Glomerular endothelial cell (primary cell): Measurements from ENCODE around the gene ATXN7L1. TPM values are rescaled to one million over a fixed set of nuclear protein-coding genes. Genes with fewer than 3 reads are reported as not detected.

Experiments used
- DNase-seq: peaks from one replicate; pipeline ENCODE4 v3.0.0-alpha.2; 2011; ENCODE audit warnings: low read depth, low spot score; ENCODE audit errors: extremely low read depth
- total RNA-seq: library from RNA; depleted of rRNA; stranded (reverse); fragments of >200 nt; gene quantifications from 2 replicates; pipeline ENCODE4 v1.2.3, GENCODE V29; 2015

The ATXN7L1 gene
- total RNA-seq, 1 donor from 2014 or later, result 11.7 TPM

GRCh38 chr7:105682341-105683060 lies 193.9 kb downstream of the ATXN7L1 start:
- no peak for DNase-seq

- no peak for DNase-seq
Observed at GRCh38 chr7:105680505-105681187, 195.8 kb downstream of the ATXN7L1 start.

- DNase-seq, result no peak
Observed at GRCh38 chr7:105678811-105679495, 197.4 kb downstream of the ATXN7L1 start.

- no peak for DNase-seq
Observed at GRCh38 chr7:105677817-105678573, 198.4 kb downstream of the ATXN7L1 start.

- no peak for DNase-seq
Observed at GRCh38 chr7:105677410-105677730, 199.0 kb downstream of the ATXN7L1 start.

GRCh38 chr7:105675934-105676371 lies 200.4 kb downstream of the ATXN7L1 start:
- no peak for DNase-seq

GRCh38 chr7:105674200-105674920 lies 202.0 kb downstream of the ATXN7L1 start:
- DNase-seq, result no peak

- DNase-seq, result no peak
Observed at GRCh38 chr7:105673367-105674084, 202.9 kb downstream of the ATXN7L1 start.

GRCh38 chr7:105672801-105673200 lies 203.6 kb downstream of the ATXN7L1 start:
- DNase-seq, result no peak

- DNase-seq, result no peak
Observed at GRCh38 chr7:105666324-105666723, 210.1 kb downstream of the ATXN7L1 start.

GRCh38 chr7:105665684-105666083 lies 210.7 kb downstream of the ATXN7L1 start:
- DNase-seq, result no peak

GRCh38 chr7:105664816-105665525 lies 211.4 kb downstream of the ATXN7L1 start:
- no peak for DNase-seq

GRCh38 chr7:105662998-105663397 lies 213.4 kb downstream of the ATXN7L1 start:
- no peak for DNase-seq

GRCh38 chr7:105661625-105662024 lies 214.8 kb downstream of the ATXN7L1 start:
- DNase-seq, result no peak

- no peak for DNase-seq
Observed at GRCh38 chr7:105656922-105657521, 219.4 kb downstream of the ATXN7L1 start.

GRCh38 chr7:105655500-105656380 lies 220.7 kb downstream of the ATXN7L1 start:
- no peak for DNase-seq

- DNase-seq, result no peak
Observed at GRCh38 chr7:105655067-105655466, 221.3 kb downstream of the ATXN7L1 start.
